Activated CD8-positive, alpha-beta memory T cell treated with anti-CD3 and anti-CD28 coated beads, Interleukin-2, amount 50 U/mL, for 4 hours (primary cell): Measurements from ENCODE around the gene CST9L.

Experiments
- DNase-seq: peaks from one replicate; pipeline ENCODE4 v3.0.0-alpha.2; 2020

Gene CST9L

DNA sequence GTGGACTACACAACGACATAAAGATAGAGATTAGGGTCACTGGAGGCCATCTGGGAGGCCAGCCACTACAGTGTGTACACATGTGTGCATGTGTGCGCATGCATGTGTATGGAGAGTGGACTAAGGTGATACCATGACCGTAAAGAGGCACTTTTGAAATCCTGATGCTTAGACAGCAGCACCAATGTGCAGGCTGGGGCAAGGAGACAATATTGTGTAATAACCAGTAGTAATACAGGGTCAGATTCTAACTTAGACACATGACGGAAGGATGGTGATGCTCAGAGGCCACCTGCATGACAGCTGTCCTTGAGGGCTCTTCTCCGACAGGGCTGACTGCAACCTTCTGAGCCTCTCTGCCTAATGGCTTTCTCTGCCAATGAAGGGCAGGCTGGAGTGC is 25.5 kb downstream of the CST9L start:
- no peak for DNase-seq

GRCh38 chr20:23541776-23542175 is 26.5 kb downstream of the CST9L start:
- DNase-seq = no peak

DNA sequence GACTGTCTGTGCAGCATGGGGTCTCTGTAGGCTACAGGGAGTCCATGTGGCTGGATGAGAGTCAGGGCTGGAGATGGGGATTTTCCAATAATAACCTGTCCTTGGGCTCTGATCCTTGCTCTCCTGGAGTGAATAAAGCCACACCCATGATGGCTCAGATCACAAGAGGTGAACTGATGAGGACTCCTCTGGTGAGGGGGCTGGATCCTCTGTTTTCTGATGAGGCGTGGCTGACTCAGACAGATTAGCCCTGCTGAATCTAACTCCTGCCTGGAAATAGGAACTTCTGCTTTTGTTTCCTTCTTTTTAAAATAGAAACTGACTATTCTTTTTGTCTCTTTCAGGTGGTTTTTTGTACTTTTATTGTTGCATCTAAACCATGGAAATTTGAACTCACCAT is 27.0 kb downstream of the CST9L start:
- DNase-seq = no peak

DNA sequence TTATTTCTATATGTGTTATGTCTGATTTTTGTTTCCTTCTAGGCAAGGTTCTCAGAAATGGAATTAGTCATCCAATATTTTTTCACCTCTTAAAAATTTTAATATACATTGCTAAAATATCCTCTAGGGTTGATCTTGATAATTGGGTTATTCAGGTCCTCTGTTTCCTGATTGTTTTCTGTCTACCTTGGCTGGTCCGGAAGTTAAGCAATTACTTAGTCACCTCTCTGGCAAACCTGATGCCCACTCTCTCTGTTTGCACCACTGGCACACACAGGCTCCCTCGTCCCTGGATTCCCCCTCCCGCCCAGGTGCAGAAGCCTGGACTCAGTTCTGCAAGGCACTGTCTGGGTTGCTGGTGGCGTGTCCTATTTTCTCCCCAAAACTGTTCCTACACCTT is 27.7 kb downstream of the CST9L start:
- no peak for DNase-seq

DNA sequence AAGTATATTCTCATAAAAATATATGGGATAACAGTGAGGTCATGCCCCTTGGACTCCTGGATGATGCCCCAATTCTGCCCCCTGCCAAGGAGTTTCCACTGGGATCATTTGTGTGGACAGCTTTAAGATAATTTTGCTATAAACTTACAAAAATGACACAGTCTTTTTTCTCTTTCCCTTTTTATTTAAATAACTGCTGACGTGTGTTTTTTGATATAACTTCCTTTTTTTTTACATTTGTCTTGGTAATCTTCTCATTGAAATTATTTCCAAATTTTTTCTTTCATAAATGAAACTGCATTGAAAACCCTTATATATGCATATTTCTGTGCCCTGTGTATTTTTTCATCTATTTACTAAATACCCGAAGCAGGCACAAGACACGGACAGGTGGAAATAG is 31.3 kb downstream of the CST9L start:
- DNase-seq = no peak

GRCh38 chr20:23536328-23536974 is 31.8 kb downstream of the CST9L start:
- no peak for DNase-seq

DNA sequence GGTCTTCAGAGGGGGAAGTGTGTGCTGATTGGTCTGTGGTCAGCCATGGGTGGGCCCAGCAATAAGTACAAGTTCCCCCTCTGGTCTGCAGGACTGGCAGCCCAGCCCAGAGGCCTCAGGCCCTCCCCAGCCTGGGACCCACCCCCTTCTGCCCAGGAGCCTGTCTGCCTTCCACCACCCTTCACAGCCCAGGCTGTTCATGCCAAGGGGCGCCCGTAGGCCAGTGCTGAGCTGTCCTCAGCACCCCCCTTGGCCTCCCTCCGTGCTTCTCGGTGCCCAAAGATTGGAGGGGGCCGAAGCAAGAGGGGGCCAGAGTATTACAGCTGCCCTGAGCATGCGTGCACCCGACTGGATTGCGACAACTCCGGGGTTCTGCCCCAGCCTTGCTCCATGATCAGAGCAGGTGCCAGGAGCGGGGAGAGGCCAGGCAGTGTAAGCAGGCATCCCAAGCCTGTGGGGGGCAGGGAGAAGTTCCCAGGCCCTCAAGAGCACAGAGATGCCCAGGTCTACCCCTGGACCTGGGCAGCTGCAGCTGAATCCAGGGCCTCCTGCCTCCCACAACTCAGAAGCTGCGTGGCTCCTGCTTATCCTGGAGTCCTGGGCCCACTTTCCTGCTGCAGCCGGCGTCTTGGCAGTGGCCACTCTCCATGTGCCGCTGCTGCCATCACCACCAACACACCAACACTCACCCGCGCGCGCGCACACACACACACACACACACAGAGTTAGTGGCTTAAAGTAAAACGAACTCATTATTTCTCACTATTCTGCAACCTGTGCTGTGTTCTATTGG is 33.3 kb downstream of the CST9L start:
- no peak for DNase-seq

GRCh38 chr20:23533161-23533560 is 35.1 kb downstream of the CST9L start:
- no peak for DNase-seq

DNA sequence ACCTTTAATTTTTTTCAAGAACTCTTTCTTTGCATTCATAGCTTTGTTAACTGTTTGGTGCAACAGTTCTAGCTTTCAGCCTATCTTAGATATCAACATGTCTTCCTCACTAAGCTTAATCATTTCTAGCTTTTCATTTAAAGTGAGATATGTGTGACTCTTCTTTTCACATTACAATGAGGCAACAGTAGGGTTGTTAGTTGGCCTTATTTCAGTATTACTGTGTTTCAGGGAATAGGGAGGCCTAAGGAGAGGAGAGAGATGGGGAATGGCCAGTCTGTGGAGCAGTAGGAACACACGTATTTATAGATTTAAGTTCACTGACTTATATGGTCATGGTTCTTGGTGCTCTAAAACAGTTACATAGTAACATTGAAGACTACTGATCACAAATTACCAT is 35.8 kb downstream of the CST9L start:
- DNase-seq = no peak

DNA sequence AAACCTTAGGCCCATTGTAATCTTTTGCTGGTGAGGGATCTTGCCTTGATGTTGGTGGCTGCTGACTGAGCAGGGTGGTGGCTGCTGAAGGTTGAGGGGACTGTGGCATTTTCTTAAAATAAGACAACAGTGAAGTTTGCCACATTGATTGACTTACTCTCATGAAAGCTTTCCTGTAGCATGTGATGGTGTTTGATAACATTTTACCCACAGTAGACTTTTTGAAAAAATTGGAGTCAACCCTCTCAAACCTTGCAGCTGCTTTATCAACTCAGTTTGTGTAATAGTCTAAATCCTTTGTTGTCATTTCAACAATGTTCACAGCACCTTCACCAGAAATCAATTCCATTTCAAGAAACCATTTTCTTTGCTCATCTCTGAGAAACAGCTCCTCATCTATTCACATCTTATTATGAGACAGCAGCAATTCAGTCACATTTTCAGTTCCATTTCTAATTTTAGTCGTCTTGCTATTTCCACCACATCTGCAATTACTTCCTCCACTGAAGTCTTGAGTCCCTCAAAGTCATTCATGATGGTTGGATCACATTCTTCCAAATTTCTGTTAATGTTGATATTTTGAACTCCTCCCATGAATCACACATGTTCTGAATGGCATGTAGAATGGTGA is 37.2 kb downstream of the CST9L start:
- no peak for DNase-seq

- no peak for DNase-seq
Observed at GRCh38 chr20:23528867-23529431, 39.3 kb downstream of the CST9L start.

DNA sequence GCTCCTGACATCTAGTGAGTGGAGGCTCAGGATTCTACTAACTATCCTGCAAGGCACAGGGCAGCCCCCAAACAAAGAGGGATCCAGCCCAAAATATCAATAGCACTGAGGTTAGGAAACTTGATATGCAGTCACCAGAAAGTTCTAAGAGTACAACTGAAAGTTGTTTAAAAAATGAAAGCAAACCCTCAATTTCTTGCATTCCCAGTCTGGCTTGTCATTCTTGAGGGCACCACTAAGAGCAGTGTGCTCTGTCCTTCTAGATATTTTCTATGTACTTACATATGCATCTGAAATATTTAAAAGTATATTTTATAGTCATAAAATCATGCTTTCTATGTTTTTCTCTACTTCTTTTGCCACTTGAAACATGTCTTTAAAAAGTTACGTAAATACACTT is 41.4 kb downstream of the CST9L start:
- no peak for DNase-seq

DNA sequence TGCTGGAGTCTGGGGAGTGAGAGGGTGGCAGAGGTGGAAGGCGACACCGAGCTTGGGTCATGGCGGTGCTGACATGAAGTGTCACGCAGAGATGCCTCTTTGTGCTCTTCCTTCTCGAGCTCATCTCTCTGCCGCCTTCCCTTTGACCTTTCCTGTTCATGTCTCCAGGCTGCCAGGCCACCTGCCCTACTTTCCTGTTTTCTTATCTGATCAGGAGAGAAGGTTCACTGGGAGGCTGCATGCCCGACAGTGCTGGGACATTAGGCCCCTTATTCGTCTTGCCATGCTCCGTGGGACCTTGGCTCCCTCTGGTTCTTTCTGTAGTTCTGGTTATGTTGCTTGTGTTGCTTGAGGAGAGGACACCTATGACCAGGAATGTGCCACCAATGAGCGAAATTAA is 44.1 kb downstream of the CST9L start:
- no peak for DNase-seq

DNA sequence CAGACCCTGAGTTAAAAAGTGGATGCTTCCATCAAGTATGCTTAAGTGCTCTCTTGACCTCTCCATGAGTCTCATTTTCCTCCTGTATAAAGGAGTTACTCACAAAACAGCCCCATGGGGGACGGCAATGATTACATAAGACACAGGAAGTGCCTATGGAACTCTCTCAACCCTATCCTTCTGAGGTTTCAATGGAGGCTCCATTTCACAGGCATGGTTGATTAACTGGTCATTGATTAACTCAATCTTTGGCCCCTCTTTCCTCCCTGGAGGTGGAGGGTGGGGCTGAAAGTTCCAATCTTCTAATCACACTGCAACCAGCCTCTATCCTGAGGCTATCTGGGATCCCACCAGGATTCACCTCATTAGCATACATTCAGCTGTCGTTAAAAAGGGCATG is 48.1 kb downstream of the CST9L start:
- no peak for DNase-seq

DNA sequence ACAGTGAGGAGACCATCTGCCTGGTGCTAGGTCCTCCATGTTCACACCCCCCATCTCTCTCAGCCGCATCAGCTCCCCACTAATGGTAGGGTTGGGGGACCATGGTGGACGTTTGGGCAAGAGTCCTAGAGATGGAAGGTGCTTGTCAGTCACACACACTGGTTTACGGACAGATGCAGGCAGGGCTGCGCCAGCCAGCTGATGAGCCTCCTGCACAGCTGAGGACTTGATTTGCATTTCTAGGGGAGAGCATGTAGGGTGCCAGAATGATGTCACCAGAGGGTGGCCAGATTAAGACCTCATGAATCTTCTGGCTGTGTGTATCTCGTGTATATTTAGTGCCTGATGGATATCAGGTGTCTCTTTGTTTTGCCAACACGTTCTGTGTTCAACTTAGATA is 48.7 kb downstream of the CST9L start:
- DNase-seq = no peak

GRCh38 chr20:23517719-23518118 is 50.6 kb downstream of the CST9L start:
- no peak for DNase-seq

- no peak for DNase-seq
Observed at GRCh38 chr20:23515250-23515939, 52.9 kb downstream of the CST9L start.

GRCh38 chr20:23514848-23515247 is 53.4 kb downstream of the CST9L start:
- DNase-seq = no peak
